Natural killer cell (primary cell): ENCODE data around the gene GLIS1. TPM values are rescaled to one million over a fixed set of nuclear protein-coding genes. Genes with fewer than 3 reads are reported as not detected.

Experiments
- ATAC-seq, 3 donors: fragments of 150-1000 bp in 2 of 3; fragments of 200-7000 bp in 1 of 3; cut with Tn5 transposase; 1 replicate in 1 of 3; 2 replicates in 2 of 3; pipeline ENCODE4 v1.10.0; 2021; ENCODE audit warnings: mild to moderate bottlenecking in 2 of 3, moderate library complexity in 2 of 3
- DNase-seq, 2 donors: peaks; one replicate each; pipeline versions ENCODE4 v3.0.0 to v3.0.0-alpha.2; 2013 to 2021; ENCODE audit warnings: mixed read lengths in 1 of 2
- H3K27ac ChIP-seq: one replicate; pipeline ENCODE4 v1.5.1; 2013; ENCODE audit warnings: mild to moderate bottlenecking, low read length
- H3K27me3 ChIP-seq: one replicate; pipeline ENCODE4 v1.6.1; 2013; ENCODE audit warnings: low read length; ENCODE audit not compliant: control insufficient read depth, insufficient read depth
- H3K36me3 ChIP-seq: one replicate; pipeline ENCODE4 v1.6.1; 2013; ENCODE audit warnings: low read length; ENCODE audit not compliant: control insufficient read depth, insufficient read depth
- H3K4me1 ChIP-seq: one replicate; pipeline ENCODE4 v1.6.1; 2013; ENCODE audit warnings: low read length; ENCODE audit not compliant: control insufficient read depth, insufficient read depth
- H3K4me3 ChIP-seq: one replicate; pipeline ENCODE4 v1.5.1; 2013; ENCODE audit warnings: low read length
- H3K9me3 ChIP-seq: one replicate; pipeline ENCODE4 v1.6.1; 2013; ENCODE audit warnings: low read length; ENCODE audit not compliant: control insufficient read depth, insufficient read depth
- H3K27ac Mint-ChIP-seq, 2 donors: one replicate each; pipeline ENCODE4 v1.8.0; 2022; ENCODE audit warnings: mild to moderate bottlenecking in 2 of 2, mixed read lengths in 2 of 2, moderate library complexity in 1 of 2
- H3K27me3 Mint-ChIP-seq, 2 donors: one replicate each; pipeline ENCODE4 v1.8.0; 2022; ENCODE audit warnings: low read depth in 2 of 2, mixed read lengths in 2 of 2
- H3K36me3 Mint-ChIP-seq: one replicate; pipeline ENCODE4 v1.8.0; 2022; ENCODE audit warnings: mixed read lengths
- H3K4me1 Mint-ChIP-seq, 2 donors: one replicate each; pipeline ENCODE4 v1.8.0; 2022; ENCODE audit warnings: mixed read lengths in 2 of 2
- H3K4me3 Mint-ChIP-seq: one replicate; pipeline ENCODE4 v1.8.0; 2022; ENCODE audit warnings: mild to moderate bottlenecking, moderate library complexity, mixed read lengths
- H3K9me3 Mint-ChIP-seq, 2 donors: one replicate each; pipeline ENCODE4 v1.8.0; 2022; ENCODE audit warnings: mixed read lengths in 2 of 2
- CTCF ChIP-seq: fragments of 200-600 bp; IDR thresholded peaks from one replicate; pipeline ENCODE4 v1.8.0; 2022; ENCODE audit warnings: antibody characterized with exemption
- WGBS: methylation state at CpG from one replicate; pipeline ENCODE4 v1.1.7; 2013; ENCODE audit warnings: missing lambda C conversion rate; ENCODE audit not compliant: insufficient coverage; 5-methylcytosine and 5-hydroxymethylcytosine counted together
- intact Hi-C: fragments of 100-400 bp; cut with micrococcal nuclease; formaldehyde crosslinking; loops from one replicate; pipeline ENCODE4 v1.14.2; 2022
- total RNA-seq, 4 donors: library from RNA; stranded (reverse); fragments of 120-200 nt in 1 of 4; gene quantifications; one replicate each; pipeline versions ENCODE4 v1.2.3 to v1.2.4, GENCODE V29; 2013 to 2022

The GLIS1 gene
- total RNA-seq, 3 donors from 2014 or later (not counting 1 experiment from before 2014, with no cell fraction given): not detected

GRCh38 chr1:53545663-53546408, 193.1 kb downstream of the GLIS1 start:
- ATAC-seq: no peak
- peaks cover 7% of the 10 kb centered on the region in 2 donors for H3K4me1 Mint-ChIP-seq
- Histone ChIP-seq H3K27ac (no peak overlapping the region), H3K36me3 (no peaks in the 10 kb centered on the region), H3K4me3 (no peak overlapping the region), H3K27me3 (no peaks in the 10 kb centered on the region), H3K9me3 (no peaks in the 10 kb centered on the region), H3K4me1 (no peaks in the 10 kb centered on the region)
- intact Hi-C loops: no loop called here
- H3K27me3 Mint-ChIP-seq: peaks cover 16 to 17% of the 10 kb centered on the region in 2 donors
- 82% methylated on average over 17 of the region's 17 CpGs for WGBS
- no peak overlapping the region for H3K27ac Mint-ChIP-seq
- H3K9me3 Mint-ChIP-seq: no peaks in the 10 kb centered on the region
- no peak for DNase-seq
- no peaks in the 10 kb centered on the region for H3K36me3 Mint-ChIP-seq
- no peak overlapping the region for H3K4me3 Mint-ChIP-seq
- no peak for TF ChIP-seq CTCF

- Histone ChIP-seq H3K27me3 (no peaks in the 10 kb centered on the region), H3K27ac (no peak overlapping the region), H3K36me3 (no peaks in the 10 kb centered on the region), H3K4me1 (no peaks in the 10 kb centered on the region), H3K9me3 (no peaks in the 10 kb centered on the region), H3K4me3 (no peak overlapping the region)
- ATAC-seq (no peak), DNase-seq (no peak)
- H3K4me3 Mint-ChIP-seq: no peak overlapping the region
- 85% methylated on average over 4 of the region's 6 CpGs for WGBS
- H3K27ac Mint-ChIP-seq: no peak overlapping the region
- no peaks in the 10 kb centered on the region for H3K36me3 Mint-ChIP-seq
- intact Hi-C loops: no loop called here
- TF ChIP-seq CTCF: no peak
- H3K4me1 Mint-ChIP-seq: peaks cover under 1% of the 10 kb centered on the region in 2 donors
- H3K9me3 Mint-ChIP-seq: no peaks in the 10 kb centered on the region
- peaks cover 16 to 17% of the 10 kb centered on the region in 2 donors for H3K27me3 Mint-ChIP-seq
Measured at GRCh38 chr1:53544728-53545515, 194.0 kb downstream of the GLIS1 start.

GRCh38 chr1:53543778-53544695, 194.9 kb downstream of the GLIS1 start:
- TF ChIP-seq CTCF: no peak
- DNase-seq (no peak), ATAC-seq (no peak)
- H3K27me3 ChIP-seq: no peaks in the 10 kb centered on the region
- no peak overlapping the region for H3K27ac ChIP-seq
- Mint-ChIP-seq H3K27me3 (peaks cover 12% of the 10 kb centered on the region in 2 donors), H3K9me3 (no peaks in the 10 kb centered on the region), H3K27ac (no peak overlapping the region), H3K36me3 (no peaks in the 10 kb centered on the region), H3K4me3 (no peak overlapping the region), H3K4me1 (no peaks in the 10 kb centered on the region)
- no peaks in the 10 kb centered on the region for H3K9me3 ChIP-seq
- 89% methylated on average over 23 of the region's 24 CpGs for WGBS
- intact Hi-C loops: no loop called here
- H3K4me1 ChIP-seq: no peaks in the 10 kb centered on the region
- H3K36me3 ChIP-seq: no peaks in the 10 kb centered on the region
- H3K4me3 ChIP-seq: no peak overlapping the region
